A549 (cell line): ENCODE measurements around the gene UTP3. TPM values are rescaled to one million over a fixed set of nuclear protein-coding genes. Genes with fewer than 3 reads are reported as not detected.

Experiments used
- ATAC-seq, 2 experiments: fragments of 200-7000 bp in 1 of 2; fragments of >200 bp in 1 of 2; cut with Nextera tagmentation in 1 of 2; cut with Tn5 transposase in 1 of 2; 3 replicates each; pipeline versions ENCODE4 v1.8.0 to v1.9.1; 2018 to 2020; ENCODE audit warnings: mild to moderate bottlenecking in 1 of 2, moderate library complexity in 1 of 2
- CTCF ChIA-PET: fragments of 300-600 bp; sonication (Branson Sonifier 250); formaldehyde crosslinking; extraction: SDS; loops from one replicate; lab custom pipeline; 2021; ENCODE audit warnings: antibody characterized with exemption, inconsistent platforms; lab: Yijun Ruan, JAX
- POLR2A ChIA-PET: fragments of 350-600 bp; formaldehyde crosslinking; extraction: SDS; loops from one replicate; lab custom pipeline; 2021; ENCODE audit warnings: antibody characterized with exemption, inconsistent platforms; lab: Yijun Ruan, JAX
- DNase-seq, 2 experiments: peaks; one replicate each; pipeline versions ENCODE4 v3.0.0 to v3.0.0-alpha.2; 2011 to 2016; ENCODE audit warnings: low read depth in 1 of 2, low spot score in 1 of 2
- FAIRE-seq: peaks from 2 replicates; lab custom pipeline; 2011; peaks lifted over from hg19 to GRCh38; lab: Jason Lieb, UNC
- H3K27ac ChIP-seq, 2 experiments: fragments of >200 bp; sonication (Bioruptor Twin); formaldehyde crosslinking; 3 replicates each; pipeline ENCODE4 v1.5.1; 2016 to 2017
- H3K4me1 ChIP-seq: fragments of >200 bp; sonication (Bioruptor Twin); formaldehyde crosslinking; 3 replicates; pipeline ENCODE4 v1.6.1; 2016
- H3K4me2 ChIP-seq: fragments of >200 bp; sonication (Bioruptor Twin); formaldehyde crosslinking; 3 replicates; pipeline ENCODE4 v1.6.1; 2016
- H3K4me3 ChIP-seq: fragments of >200 bp; sonication (Bioruptor Twin); formaldehyde crosslinking; 3 replicates; pipeline ENCODE4 v1.5.1; 2016
- H3K9me3 ChIP-seq: fragments of >200 bp; sonication (Bioruptor Twin); formaldehyde crosslinking; 3 replicates; pipeline ENCODE4 v1.6.1; 2016
- BCL3 ChIP-seq: fragments of >200 bp; sonication (Bioruptor Twin); formaldehyde crosslinking; IDR thresholded peaks from 3 replicates; pipeline ENCODE4 v1.6.1; 2016
- CEBPB ChIP-seq, 2 experiments: fragments of >200 bp in 1 of 2; sonication (Bioruptor Twin) in 1 of 2; formaldehyde crosslinking in 1 of 2; IDR thresholded peaks; 2 replicates each; pipeline ENCODE4 v1.6.1; 2012 to 2016
- FOSL2 ChIP-seq, 2 experiments: fragments of 450-650 bp in 1 of 2; fragments of >200 bp in 1 of 2; sonication (Bioruptor Twin) in 1 of 2; formaldehyde crosslinking; IDR thresholded peaks; 2 replicates each; pipeline versions ENCODE4 v1.5.0 to v1.6.1; 2016 to 2020; ENCODE audit warnings: mild to moderate bottlenecking in 1 of 2, moderate library complexity in 1 of 2
- HOXB13 ChIP-seq: fragments of 250-450 bp; sonication (Bioruptor Pico); IDR thresholded peaks from 2 replicates; pipeline ENCODE4 v1.5.0; 2020; ENCODE audit warnings: low read depth, mild to moderate bottlenecking, moderate library complexity
- JUN ChIP-seq, 2 experiments: fragments of >200 bp; sonication (Bioruptor Twin); formaldehyde crosslinking; IDR thresholded peaks; 2 replicates in 1 of 2; 3 replicates in 1 of 2; pipeline ENCODE4 v1.6.1; 2016 to 2017
- MAFK ChIP-seq: fragments of 450-650 bp; IDR thresholded peaks from 2 replicates; pipeline ENCODE4 v1.6.1; 2014; ENCODE audit not compliant: partially characterized antibody
- MAX ChIP-seq: IDR thresholded peaks from 2 replicates; pipeline ENCODE4 v1.6.1; 2012
- MYC ChIP-seq: IDR thresholded peaks from 2 replicates; pipeline ENCODE4 v1.6.1; 2012; ENCODE audit warnings: mild to moderate bottlenecking, inconsistent platforms, low read length, improper control_type of control experiment, borderline replicate concordance
- NR3C1 ChIP-seq: fragments of >200 bp; sonication (Bioruptor Twin); formaldehyde crosslinking; IDR thresholded peaks from 3 replicates; pipeline ENCODE4 v1.6.1; 2017
- PHF8 ChIP-seq: fragments of 200-600 bp; sonication (generic); IDR thresholded peaks from 2 replicates; pipeline ENCODE4 v1.6.1; 2016; ENCODE audit warnings: low read depth, mild to moderate bottlenecking, antibody characterized with exemption, moderate library complexity, borderline replicate concordance
- POLR2A ChIP-seq: IDR thresholded peaks from 2 replicates; pipeline ENCODE4 v1.6.1; 2012; ENCODE audit warnings: mild to moderate bottlenecking, low read length
- RAD21 ChIP-seq, 2 experiments: fragments of >200 bp in 1 of 2; sonication (Bioruptor Twin) in 1 of 2; formaldehyde crosslinking in 1 of 2; IDR thresholded peaks in 1 of 2; conservative IDR thresholded peaks in 1 of 2; 2 replicates in 1 of 2; 3 replicates in 1 of 2; pipeline ENCODE4 v1.6.1; 2012 to 2018; ENCODE audit warnings: inconsistent platforms in 1 of 2
- RCOR1 ChIP-seq: fragments of 150-350 bp; IDR thresholded peaks from 2 replicates; pipeline ENCODE4 v1.6.1; 2014; ENCODE audit warnings: antibody characterized with exemption, low read length, low read depth
- USF2 ChIP-seq: fragments of 450-650 bp; IDR thresholded peaks from 2 replicates; pipeline ENCODE4 v1.6.1; 2014; ENCODE audit warnings: antibody characterized with exemption
- ZC3H11A ChIP-seq: fragments of 450-650 bp; IDR thresholded peaks from 2 replicates; pipeline ENCODE4 v1.6.1; 2014; ENCODE audit warnings: antibody characterized with exemption, mild to moderate bottlenecking
- WGBS: methylation state at CpG from one replicate; pipeline ENCODE4 v1.1.6; 2017; ENCODE audit errors: missing lambda C conversion rate; 5-methylcytosine and 5-hydroxymethylcytosine counted together
- polyA plus RNA-seq, 4 experiments: library from polyadenylated mRNA; depleted of rRNA in 3 of 4; stranded (reverse); fragments of >200 nt; fragmentation: RNase III in 1 of 4; extraction: RNeasy Plus Mini Kit Qiagen cat#74134 plus additional on column Dnase treatment in 1 of 4; gene quantifications; 2 replicates in 3 of 4; 3 replicates in 1 of 4; pipeline ENCODE4 v1.2.3, GENCODE V29; 2011 to 2017
- TF ChIP-seq, protein P1 (sequence below): IDR thresholded peaks from 2 replicates; pipeline ENCODE4 v1.6.1; 2012; ENCODE audit warnings: low read depth, borderline replicate concordance

Gene UTP3
- polyA plus RNA-seq, 2 of the 4 experiments (the other 2 are of a cell fraction) = 24.8 to 44.6 TPM

DNA sequence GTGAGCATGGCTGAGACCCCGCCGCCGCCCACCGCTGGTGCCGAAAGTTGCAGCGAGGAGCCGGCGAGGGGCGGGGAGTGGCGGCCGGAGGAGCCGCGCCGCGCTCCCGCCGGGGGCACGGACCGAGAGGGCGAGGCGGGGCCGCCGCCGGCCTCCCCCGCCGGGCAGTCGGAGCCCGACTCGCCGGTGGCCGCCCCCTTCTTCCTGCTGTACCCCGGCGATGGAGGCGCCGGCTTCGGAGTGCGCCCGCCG is 16.5 kb downstream of the UTP3 start:
- ATAC-seq (peak; percentile 46 to 66), DNase-seq (peak in 1 of 2 experiments; percentile 14), FAIRE-seq (no peak)
- Histone ChIP-seq H3K4me2 (peak overlapping the region; percentile 87), H3K4me3 (peak overlapping the region; percentile 98), H3K4me1 (peaks cover 33% of the 10 kb centered on the region), H3K27ac (peak overlapping the region; percentile 95 to 98), H3K9me3 (no peaks in the 10 kb centered on the region)
- TF ChIP-seq, protein P1, sequence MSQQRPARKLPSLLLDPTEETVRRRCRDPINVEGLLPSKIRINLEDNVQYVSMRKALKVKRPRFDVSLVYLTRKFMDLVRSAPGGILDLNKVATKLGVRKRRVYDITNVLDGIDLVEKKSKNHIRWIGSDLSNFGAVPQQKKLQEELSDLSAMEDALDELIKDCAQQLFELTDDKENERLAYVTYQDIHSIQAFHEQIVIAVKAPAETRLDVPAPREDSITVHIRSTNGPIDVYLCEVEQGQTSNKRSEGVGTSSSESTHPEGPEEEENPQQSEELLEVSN = no peak
- TF ChIP-seq JUN (IDR thresholded peaks at IDR 0.05) = 0 out of 5 replicates have a peak, but pooled peaks of 1 of the 2 experiments have one; percentile 49
- ChIA-PET CTCF (interaction anchor here (0.9 to 3.9 kb wide), 4 partner anchors 9 to 70 kb away, joined by 3 to 15 read pairs (median 4); no protein-coding TSS in a partner anchor), POLR2A (interaction anchor here (0.6 to 3.1 kb wide), 7 partner anchors 10 to 133 kb away, joined by 3 to 12 read pairs (median 4); partner anchors contain the start of gene UTP3)
- WGBS = 0% methylated on average over 9 of the region's 39 CpGs

GRCh38 chr4:70705183-70706043 is 17.1 kb downstream of the UTP3 start:
- ATAC-seq (peak; percentile 80 to 86), DNase-seq (peak; percentile 43 to 77), FAIRE-seq (no peak)
- peak overlapping the region; percentile 98 for H3K4me3 ChIP-seq
- no peaks in the 10 kb centered on the region for H3K9me3 ChIP-seq
- H3K27ac ChIP-seq = peak overlapping the region; percentile 95 to 98
- H3K4me1 ChIP-seq = peaks cover 35% of the 10 kb centered on the region
- 5% methylated on average over 27 of the region's 86 CpGs for WGBS
- peak; percentile 72 for TF ChIP-seq PHF8
- peak; percentile 94 for TF ChIP-seq MAX
- no peak for TF ChIP-seq ZC3H11A
- TF ChIP-seq RCOR1 = no peak
- peak; percentile 14; the same call in 1 of the 2 replicates for TF ChIP-seq HOXB13 (CRISPR knock-in tag)
- no peak for TF ChIP-seq MAFK
- no peak for TF ChIP-seq RAD21 (conservative IDR thresholded peaks at IDR 0.05 in 1 of 2, IDR thresholded peaks at IDR 0.05 in 1 of 2)
- TF ChIP-seq, protein P1 = peak; percentile 85
- TF ChIP-seq BCL3 = 0 out of 3 replicates have a peak, but pooled peaks have one; percentile 44
- TF ChIP-seq FOSL2 (IDR thresholded peaks at IDR 0.05) = no peak
- TF ChIP-seq FOSL2 (CRISPR knock-in tag; IDR thresholded peaks at IDR 0.05) = no peak
- TF ChIP-seq USF2 = peak; percentile 52
- TF ChIP-seq JUN (IDR thresholded peaks at IDR 0.05) = peak in 1 of 2 experiments; percentile 47; a peak in 1 of 5 replicates
- TF ChIP-seq MYC = peak; percentile 84; the same call in 1 of the 2 replicates
- TF ChIP-seq NR3C1 = no peak
- peak; percentile 44 for TF ChIP-seq POLR2A
- no peak for TF ChIP-seq CEBPB (IDR thresholded peaks at IDR 0.05)
- ChIA-PET CTCF (interaction anchor here (1.0 to 3.9 kb wide), 4 partner anchors 9 to 70 kb away, joined by 3 to 15 read pairs (median 4); no protein-coding TSS in a partner anchor), POLR2A (interaction anchor here (0.6 to 3.1 kb wide), 11 partner anchors 9 to 196 kb away, joined by 3 to 12 read pairs (median 5); partner anchors contain the start of genes MOB1B, RUFY3 and UTP3)
- peak overlapping the region; percentile 87 for H3K4me2 ChIP-seq
